Ammon's horn (tissue), 1 donor: ENCODE data around the gene CXCR5.
A peak's percentile ranks its signal among the peaks of the same experiment; 100 is the strongest.
"Not testable (repeated sequence)": the region's sequence is repeated elsewhere in the genome, so short reads cannot be mapped to it uniquely, and the experiment has no call there.

Experiments used
- DNase-seq: peaks from one replicate; pipeline ENCODE4 v3.0.0-alpha.2; 2016; ENCODE audit warnings: low spot score

Gene CXCR5, protein sequence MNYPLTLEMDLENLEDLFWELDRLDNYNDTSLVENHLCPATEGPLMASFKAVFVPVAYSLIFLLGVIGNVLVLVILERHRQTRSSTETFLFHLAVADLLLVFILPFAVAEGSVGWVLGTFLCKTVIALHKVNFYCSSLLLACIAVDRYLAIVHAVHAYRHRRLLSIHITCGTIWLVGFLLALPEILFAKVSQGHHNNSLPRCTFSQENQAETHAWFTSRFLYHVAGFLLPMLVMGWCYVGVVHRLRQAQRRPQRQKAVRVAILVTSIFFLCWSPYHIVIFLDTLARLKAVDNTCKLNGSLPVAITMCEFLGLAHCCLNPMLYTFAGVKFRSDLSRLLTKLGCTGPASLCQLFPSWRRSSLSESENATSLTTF

GRCh38 chr11:118883368-118884071 is at the start of gene CXCR5:
Gene CXCR5 (plus strand): TSS chr11:118883892. CDS start chr11:118883942, 50 bp downstream.
- DNase-seq = no peak

GRCh38 chr11:118834427-118835028 is 49.2 kb upstream of the CXCR5 start:
- DNase-seq = peak; percentile 56

DNA sequence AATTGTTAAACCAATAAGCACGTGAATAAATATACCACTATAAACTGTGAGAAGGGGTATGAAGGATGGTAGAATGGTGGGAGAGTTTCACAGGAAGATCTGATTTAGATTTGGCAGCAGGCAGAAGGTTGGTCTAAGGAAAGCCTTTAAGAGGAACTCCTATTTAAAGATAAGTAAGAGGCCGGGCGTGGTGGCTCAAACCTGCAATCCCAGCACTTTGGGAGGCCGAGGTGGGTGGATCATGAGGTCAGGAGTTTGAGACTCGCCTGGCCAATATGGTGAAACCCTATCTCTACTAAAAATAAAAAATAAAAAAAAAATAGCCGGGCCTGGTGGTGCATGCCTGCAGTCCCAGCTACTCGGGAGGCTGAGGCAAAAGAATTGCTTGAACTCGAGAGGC is 45.8 kb upstream of the CXCR5 start:
- no peak for DNase-seq

DNA sequence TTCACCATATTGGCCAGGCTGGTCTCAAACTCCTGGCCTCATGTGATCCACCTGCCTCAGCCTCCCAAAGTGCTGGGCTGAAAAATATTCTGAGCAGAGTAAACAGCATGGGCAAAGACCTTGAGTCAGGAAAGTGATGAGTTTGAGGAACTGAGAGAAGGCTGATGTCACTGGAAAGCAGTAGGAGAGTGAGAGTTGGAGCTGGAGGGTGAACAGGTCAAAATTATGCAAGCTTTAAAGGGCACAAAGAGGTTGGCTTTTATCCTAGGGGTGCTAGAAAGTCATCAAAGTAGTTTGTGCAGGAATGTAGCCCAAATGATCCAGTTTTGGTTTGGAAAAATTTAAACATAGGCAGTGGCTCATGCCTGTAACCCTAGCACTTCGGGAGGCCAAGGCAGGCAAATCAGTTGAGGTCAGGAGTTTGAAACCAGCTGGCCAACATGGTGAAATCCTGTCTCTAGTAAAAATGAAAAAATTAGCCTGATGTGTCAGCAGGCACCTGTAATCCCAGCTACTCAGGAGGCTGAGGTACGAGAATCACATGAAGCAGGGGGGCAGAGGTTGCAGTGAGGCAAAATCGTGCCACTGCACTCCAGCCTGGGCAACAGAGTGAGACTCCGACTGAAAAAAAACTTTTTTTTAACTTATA is 44.7 kb upstream of the CXCR5 start:
- DNase-seq = peak; percentile 20

GRCh38 chr11:118841469-118842242 is 42.0 kb upstream of the CXCR5 start:
- DNase-seq = no peak

- DNase-seq = no peak
These were observed 41.3 kb upstream of the CXCR5 start for GRCh38 chr11:118842369-118842768.

GRCh38 chr11:118842843-118843242 is 40.8 kb upstream of the CXCR5 start:
- not testable (repeated sequence) for DNase-seq

DNA sequence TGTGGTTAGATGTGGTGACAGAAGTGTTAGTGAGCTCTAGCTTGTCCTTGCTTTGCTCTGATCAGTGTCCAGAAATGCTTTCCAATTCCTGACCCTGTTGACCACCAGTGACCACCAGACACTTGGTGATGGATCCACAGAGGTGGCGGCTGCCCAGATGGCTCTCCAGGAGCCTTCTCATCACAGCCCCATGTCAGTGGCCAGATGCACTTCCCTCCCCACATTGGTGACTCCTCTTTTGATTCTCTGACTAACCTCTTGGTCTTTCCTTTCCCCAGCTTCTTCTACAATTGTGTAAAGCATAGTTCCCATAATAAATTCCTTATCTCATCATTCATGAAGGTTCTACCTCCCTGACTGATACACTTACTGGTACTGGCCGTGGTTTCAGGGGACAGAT is 40.1 kb upstream of the CXCR5 start:
- no peak for DNase-seq

DNA sequence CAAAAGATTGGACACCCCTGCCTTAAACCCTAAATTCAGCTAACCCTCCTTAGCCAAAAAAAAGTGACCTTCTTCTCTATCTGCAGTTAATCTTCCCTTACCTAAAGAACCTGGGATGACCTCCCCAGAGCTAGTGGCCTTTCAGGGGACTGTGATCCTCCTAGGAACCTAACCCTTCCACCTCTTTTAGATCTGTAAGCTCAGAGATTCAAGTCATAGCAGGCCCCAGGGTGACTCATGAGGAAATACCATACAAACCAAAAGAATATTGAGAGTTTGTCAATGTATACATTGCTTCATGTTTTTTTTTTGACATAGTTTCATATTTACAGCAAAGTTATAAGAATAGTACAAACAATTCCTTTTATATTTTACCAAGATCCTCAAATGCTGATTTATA is 38.3 kb upstream of the CXCR5 start:
- no peak for DNase-seq

GRCh38 chr11:118846181-118846935 is 37.3 kb upstream of the CXCR5 start:
- no peak for DNase-seq

DNA sequence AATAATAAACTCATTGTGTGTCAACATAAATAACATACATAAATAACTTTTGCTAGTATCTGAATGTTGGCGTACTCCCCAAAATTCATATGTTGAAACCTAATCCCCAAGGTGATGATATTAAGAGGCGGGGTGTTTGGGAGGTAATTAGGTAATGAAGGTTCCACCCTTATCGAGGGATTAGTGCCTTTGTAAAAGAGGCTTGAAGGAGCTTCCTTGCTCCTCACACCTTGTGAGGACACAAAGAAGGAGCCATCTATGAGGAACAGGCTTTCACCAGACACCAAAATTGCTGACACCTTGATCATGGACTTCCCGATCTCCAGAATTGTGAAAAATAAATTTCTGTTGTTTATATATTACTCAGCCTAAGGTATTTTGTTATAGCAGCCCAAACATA is 33.9 kb upstream of the CXCR5 start:
- DNase-seq = no peak

- no peak for DNase-seq
These were observed 31.7 kb upstream of the CXCR5 start for GRCh38 chr11:118851970-118852369.

DNA sequence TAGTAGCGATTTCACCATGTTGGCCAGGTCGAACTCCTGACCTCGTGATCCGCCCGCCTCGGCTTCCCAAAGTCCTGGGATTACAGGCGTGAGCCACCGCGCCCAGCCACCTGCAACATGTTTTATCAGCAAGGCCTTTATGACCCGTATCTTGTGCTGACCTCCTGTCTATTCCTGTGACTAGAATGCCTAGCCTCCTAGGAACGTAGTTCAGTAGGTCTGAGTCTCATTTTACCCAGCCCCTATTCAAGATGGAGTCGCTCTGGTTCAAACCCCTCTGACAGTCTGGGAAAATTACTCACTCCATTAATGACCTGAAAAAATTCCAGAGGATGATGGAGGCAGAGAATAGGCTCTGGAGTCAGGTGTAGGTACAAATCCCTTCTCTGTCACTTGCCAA is 30.0 kb upstream of the CXCR5 start:
- no peak for DNase-seq

DNA sequence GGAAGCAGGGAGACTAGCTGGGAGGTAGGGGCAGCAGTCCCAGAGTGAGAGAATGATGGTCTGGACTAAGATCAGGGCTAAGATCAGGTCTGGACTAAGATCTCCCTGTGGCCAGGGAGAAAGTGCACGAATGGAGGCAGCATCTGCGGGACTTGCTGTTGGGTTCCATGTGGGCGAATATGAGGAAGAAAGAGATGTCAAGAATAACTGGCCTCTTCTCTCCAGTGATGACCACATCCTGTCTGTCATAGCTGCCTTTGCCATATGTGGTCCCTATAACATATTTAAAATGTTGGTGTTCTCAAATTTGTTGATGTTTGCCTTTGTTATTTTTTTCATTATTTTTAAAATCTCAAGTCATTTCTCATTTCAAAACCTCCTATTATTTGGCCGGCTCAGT is 27.4 kb upstream of the CXCR5 start:
- DNase-seq = no peak

- no peak for DNase-seq
These were observed 26.3 kb upstream of the CXCR5 start for GRCh38 chr11:118857385-118857784.

GRCh38 chr11:118859973-118860372 is 23.7 kb upstream of the CXCR5 start:
- DNase-seq = no peak

GRCh38 chr11:118868659-118869058 is 15.0 kb upstream of the CXCR5 start:
- no peak for DNase-seq

DNA sequence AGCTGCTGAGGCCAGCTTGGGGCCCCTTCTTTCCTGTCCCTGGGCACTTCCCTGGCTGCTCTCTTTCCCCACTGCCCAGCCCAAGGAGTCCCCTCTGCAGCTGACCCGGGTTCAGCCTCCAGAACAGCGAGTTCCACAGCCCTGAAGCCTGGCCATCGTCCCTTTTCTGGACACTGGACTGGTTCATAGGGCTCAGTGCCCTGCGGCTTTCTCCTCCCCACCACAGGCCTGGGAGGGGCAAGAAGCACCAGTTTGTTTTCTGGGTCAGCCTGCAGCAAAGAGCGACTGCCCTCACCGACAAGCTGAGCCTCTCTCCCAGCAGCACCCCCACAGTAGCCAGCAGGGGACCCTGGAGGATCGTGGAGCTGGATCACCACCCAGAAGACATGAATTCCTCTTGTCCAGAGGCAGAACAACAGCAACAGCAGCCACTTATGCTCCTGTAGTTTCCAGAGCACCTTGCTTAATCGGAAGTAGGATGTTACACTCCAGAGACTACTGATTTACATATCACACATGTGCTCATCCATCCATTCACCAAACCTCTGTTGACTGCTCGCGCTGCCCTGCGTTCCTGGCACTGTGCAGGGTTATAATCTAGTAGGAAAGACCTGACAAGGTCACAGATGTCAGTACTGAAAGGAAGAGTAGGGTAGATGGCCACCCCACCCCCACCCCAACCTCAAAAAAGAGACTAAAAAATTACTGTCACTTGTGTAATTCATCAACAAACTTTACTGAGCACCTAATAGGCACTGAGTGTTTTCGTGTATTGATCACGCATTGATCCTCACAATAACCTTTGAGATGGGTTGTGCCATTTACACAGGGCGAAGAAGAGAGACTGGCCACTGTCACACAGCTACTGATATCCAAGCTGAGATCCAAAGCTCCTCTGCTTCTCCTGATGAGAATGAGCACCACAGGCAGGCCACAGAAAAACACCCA is 13.0 kb upstream of the CXCR5 start:
- peak; percentile 83 for DNase-seq

DNA sequence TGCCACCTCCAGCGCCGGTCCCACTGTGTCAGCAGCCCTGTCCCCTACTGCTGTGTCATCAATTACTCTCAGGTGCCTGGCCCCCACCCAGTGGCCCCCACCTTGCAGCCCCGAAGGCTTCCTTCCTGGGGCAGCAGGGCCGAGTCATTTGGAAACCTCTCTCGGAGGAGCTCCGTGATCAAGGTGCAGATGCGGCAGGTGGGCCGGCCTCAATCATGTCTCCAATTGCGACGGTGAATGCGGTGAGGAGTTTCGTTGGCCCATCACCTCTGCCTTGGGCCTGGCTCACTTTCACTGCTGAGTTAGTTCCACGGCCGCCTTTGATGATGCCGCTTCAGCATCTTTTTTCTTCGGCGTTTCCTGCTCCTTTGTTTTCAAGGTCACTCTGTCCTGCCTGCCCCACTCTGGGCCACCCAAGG is 11.3 kb upstream of the CXCR5 start:
- no peak for DNase-seq

DNA sequence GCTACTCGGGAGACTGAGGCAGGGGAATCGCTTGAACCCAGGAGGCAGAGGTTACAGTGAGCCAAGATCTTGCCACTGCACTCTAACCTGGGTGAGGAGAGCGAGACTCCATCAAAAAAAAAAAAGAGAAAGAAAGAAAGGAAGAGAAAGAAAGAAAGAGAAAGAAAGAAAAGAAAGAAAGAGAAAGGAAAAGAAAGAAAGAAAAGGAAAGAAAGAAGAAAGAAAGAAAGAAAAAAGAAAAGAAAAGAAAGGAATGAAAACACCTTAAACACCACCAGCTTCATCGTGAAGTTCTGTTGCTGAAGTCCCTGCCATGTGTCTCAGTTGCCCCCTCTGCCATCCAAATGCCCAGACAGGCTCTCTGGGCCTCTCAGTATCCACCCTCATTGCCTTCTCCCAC is 9.9 kb upstream of the CXCR5 start:
- DNase-seq = no peak
